ENCODE results near the gene SGPL1.

SGPL1 gene

GRCh38 chr10:70780772-70781171, 35.0 kb upstream of the SGPL1 start:
- DNase-seq, result no peak

- DNase-seq, result no peak
Observed at GRCh38 chr10:70781461-70782051, 34.2 kb upstream of the SGPL1 start.

DNA sequence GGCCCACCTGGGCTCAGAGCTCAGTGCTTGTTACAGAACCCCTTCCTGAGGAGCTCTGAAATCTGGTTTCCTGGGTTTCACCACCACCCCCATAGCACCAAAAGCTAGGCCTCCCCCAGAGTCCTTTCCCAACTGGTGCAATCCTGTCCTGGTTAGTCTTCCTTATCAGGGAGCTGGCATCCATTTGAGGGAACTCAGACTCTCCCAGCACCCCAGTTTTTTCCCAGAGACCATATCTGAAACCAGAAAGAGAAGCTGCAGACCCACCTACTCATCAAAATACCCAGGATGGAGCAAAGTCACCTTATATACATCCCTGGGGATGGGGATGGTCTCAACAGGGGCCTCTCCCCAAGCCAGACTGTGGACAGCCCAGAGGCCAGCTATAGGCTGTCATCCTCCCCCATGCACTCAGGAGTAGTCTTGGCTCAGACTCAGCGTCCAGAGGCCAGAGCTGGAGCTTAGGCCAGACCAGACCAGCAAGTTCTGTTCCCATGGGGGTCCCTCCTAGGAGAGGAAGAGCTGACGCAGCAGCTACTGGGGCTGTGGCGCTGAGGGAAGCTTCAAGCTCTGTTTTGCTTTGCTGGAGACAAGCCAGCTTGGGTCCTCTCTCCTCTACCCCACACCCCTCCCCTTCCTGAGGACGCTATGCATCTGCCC, 33.5 kb upstream of the SGPL1 start:
- no peak for DNase-seq

DNA sequence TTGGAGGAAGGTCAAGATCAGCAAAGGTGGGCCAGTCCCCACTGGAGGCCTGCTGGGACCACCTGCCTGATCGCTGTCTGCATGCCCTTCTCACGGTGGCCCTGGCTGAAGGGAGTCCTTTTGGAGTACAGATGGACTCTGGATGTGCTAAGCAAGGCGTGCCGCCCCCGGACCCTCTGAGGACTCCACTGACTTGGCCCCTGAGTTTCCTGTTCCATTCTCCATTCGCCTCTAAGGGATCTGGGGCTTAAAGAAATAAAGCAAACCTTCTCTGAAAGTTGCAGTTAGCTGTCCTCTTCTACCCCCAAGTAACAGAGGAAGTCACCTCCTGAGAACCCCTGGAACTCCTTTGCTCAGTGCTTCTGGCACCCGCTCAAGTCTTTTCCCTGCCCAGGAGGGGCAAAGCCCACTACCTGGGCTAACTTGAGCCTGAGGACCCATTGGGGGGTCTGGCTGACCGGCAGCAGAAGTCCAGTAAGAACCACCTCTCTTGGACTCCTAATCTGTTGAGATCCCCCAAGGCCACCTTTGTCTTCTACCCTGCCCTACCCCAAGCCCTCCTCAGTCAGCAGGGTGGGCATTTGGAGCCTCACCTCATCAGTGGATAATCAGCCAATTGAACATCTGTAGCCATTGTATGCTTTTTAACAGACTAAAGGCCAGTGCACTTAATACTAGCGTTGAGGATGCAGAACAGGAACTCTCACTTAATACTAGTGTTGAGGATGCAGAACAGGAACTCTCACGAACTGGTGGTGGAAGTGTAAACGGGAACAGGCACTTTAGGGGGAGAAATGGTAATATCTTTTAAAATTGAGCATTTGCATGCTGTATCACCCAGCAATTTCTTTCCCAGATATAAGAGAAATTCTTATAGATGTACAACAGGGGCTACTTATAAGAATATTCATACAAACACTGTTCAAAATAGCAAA, 32.7 kb upstream of the SGPL1 start:
- DNase-seq, result no peak

DNA sequence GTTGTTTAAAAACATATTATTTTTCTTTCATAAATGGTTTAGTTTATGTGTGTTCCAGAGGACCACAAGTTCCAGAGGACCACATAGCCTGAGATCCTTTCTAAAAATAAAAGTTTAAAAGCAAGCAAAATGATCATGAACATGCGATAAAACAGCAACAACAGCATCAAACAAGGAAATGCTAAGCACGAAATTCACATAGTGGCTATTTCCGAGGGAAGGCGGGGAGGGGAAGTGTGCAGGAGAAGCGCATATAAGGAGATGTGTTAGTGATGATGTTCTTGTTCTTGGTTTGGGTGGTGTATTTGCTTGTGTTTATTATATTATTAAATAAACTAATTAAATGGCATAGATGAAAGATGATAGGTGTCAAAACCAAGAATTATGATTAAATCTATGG, 31.7 kb upstream of the SGPL1 start:
- DNase-seq, result no peak

- DNase-seq, result no peak
Observed at GRCh38 chr10:70784471-70784870, 31.3 kb upstream of the SGPL1 start.

DNA sequence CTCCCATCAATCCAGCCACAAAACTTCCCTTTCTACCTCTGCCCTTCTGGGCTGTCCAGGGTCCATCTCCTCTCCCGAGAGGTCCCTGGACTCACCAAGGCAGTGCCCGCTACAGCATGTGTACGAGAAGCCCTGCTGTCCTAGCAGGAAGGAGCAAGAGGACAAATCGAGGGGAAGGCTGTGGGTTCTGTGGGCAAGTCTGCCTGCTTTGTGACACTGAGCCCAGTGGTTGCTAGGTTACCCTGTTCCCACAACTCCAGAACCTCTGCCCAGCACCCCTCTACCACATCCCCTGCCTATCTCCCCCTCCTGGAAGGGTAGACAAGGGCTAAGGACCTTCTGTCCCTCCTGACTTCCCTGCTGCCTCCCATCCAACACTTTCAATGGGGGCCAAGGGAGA, 30.6 kb upstream of the SGPL1 start, which contains the start of gene TBATA:
TSS of gene TBATA (minus strand) at position 188 of the 400 bp plus-strand sequence. CDS start 1,998 bp downstream, outside the sequence.
- no peak for DNase-seq

GRCh38 chr10:70786799-70787415, 28.8 kb upstream of the SGPL1 start:
- DNase-seq, result no peak

- DNase-seq, result no peak
Observed at GRCh38 chr10:70791386-70792039, 24.2 kb upstream of the SGPL1 start.

DNA sequence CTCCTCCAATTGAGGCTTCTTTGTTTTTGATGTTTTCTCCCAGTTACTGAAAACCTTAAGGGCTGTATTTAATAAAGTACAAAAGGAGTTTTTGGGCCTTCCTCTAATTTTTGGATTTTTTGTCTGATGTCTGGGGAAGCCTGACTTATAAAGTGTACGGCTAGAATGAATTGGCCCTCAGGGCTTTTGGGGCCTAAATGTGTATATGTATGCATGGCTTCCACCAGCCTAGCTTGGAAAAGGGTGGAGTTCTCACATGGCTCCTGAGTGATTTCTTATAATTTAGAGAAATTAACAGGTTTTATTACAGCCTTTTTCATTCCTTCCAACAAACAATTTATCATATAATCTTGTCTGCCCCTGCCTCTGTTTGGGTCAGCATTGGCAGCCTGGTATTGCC, 20.1 kb upstream of the SGPL1 start:
- no peak for DNase-seq

DNA sequence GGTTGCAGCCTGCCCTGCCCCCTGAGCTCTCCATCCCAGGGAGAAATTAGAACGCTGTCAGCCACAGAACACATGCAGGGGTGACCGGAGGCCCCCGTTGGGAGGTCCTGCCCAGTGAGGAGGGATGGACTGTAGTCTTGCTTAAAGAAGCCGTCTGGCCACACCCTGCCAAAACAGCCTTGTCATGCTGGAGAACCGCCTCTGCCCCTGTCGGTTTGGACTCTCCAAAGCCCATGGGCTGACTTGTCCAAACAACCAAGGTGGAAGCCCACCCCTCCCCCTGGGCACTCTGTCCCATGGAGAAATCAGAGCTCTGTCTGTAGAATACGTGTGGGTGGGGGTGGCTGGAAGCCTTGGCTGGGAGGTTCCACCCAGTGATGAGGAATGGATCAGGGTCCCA, 17.9 kb upstream of the SGPL1 start:
- no peak for DNase-seq

DNA sequence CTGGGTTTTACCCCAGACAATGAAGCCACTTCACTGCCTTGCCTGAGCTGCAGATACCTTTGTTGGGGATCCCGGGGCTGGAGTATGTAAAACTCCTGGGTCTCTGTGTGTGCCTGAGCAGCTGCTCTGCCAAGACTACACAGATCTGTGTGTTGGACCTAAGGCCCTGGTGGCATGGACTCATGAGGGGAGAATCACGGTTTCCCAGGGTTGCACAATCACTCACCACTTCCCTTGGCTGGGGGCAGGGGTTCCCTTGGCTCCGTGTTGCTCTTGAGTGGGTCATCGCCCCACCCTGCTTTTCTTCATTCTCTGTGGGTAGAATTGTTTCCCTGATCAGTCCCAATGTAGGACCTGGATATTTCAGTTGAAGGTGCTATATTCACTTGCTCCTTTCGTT, 16.6 kb upstream of the SGPL1 start:
- DNase-seq, result no peak

- DNase-seq, result no peak
Observed at GRCh38 chr10:70801854-70802253, 13.9 kb upstream of the SGPL1 start.

DNA sequence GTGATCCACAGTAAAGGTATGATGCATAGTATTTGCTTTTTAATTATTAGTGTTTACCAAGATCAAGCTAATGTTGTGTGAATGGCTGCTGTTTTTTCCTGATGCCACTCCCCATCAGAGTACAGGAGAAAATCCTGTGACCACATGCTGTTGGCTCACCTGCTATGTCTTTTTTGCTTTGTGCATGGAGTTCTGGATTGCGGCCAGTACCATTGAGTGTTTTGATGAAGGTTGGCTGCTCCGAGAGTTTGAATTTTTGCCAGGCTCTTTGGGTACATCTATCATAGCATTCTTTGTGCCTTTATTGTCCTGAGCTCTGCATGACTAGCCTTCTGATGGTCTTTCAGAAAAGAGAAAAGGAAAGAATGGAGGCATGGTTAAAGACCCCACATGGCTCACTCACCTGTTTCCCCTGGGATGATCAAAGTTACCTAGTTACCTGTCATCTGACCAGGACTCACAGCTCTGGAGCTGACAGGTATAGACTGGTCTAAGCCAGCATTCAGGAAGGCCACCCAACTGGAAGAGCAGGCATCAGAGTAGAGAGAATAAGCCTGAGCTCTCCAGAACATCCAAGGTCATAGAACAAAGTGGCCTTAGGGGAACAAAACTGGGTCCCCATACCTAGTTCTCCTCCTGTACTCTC, 11.8 kb upstream of the SGPL1 start:
- DNase-seq, result peak; percentile 17 to 35

- no peak for DNase-seq
Observed at GRCh38 chr10:70804421-70804808, 11.3 kb upstream of the SGPL1 start.

DNA sequence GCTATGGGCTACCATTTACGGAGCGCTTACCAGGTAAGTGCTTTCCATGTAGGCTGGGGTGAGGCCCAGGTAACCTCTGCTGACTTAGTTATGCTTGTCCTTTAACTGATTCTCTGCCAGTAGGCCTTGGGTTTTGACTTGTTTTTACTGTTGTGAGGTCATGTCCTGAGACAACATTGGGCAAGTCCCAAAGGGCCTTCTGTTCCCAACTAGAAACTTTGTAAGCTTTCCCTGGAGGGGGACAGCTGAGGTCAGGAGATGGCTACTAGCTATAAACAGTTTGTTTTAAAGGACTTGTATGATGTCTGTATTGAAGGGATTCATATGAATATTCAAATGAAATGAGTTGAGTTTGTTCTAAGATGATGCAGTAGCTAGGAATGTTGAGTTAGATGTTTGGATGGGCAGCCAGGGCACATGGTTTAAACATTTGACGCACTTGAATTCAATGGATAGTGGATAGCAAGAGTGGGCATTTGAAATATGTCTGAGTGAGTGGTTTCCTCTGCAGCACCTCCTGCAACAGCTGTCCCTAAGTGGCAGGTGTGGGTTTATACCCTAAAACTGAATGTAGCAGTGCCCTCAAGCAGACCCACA, 10.0 kb upstream of the SGPL1 start:
- no peak for DNase-seq

- no peak for DNase-seq
Observed at GRCh38 chr10:70806841-70807240, 8.9 kb upstream of the SGPL1 start.

- no peak for DNase-seq
Observed at GRCh38 chr10:70807556-70807955, 8.2 kb upstream of the SGPL1 start.

DNA sequence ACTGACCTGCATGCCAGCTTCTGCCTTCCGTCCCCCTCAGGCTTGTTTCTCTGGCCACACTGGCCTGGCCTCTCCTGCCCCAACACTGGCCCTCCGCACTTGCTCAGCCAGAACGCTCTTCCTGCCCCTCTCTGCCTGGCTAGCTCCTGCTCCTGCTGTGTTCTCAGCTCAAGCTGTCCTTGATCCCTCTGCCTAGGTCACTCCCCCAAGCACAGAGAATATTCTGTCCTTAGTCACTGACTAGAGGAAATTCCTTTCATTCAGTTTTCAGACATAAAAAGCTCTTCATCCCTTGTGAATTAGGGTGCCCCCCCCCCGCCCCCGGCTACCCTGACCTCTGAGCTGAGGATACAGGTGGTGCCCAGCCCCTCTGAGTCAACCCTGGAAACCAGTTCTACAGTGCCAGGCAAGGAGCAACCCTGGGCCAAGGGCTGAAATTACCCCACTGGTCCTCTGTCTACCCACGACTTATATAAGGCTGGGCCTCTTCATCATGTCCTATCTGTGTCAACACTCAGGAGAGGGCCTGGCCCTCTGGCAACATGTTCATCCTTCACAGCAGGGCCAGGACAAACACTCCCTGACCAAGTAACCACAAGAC, 6.6 kb upstream of the SGPL1 start:
- DNase-seq, result no peak

GRCh38 chr10:70809726-70810125, 6.0 kb upstream of the SGPL1 start:
- DNase-seq, result no peak

DNA sequence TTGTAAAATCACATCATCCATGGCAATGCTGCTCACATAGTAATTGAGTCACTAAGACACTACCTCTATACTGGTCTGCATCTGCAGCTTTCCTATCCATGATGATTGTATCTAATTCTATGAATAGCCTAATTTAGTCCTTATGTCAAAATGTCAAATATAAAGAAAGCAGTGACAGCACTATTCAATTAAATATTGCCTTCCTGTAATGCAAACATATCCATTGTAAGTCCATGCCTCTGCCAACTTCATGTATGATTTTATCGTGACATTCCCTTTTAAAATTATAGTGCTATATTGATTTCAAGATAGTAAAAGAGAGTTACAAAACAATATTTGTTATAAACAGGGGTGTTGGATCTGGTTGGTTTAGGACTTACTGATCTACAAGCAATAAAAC, 4.8 kb upstream of the SGPL1 start:
- no peak for DNase-seq

Data from SHP77 (cell line).